BE2C (cell line): ENCODE results near the gene KCNH2.

Experiments used
- DNase-seq: peaks from one replicate; pipeline ENCODE4 v3.0.0-alpha.2; 2020
- H3K27me3 ChIP-seq: fragments of 250-450 bp; sonication (Bioruptor Pico); 2 replicates; pipeline ENCODE4 v1.5.1; 2020; ENCODE audit warnings: mild to moderate bottlenecking
- H3K36me3 ChIP-seq: fragments of 250-450 bp; sonication (Bioruptor Pico); 2 replicates; pipeline ENCODE4 v1.5.1; 2020; ENCODE audit warnings: mild to moderate bottlenecking
- H3K4me1 ChIP-seq: fragments of 250-450 bp; sonication (Bioruptor Pico); 2 replicates; pipeline ENCODE4 v1.5.1; 2020
- H3K4me3 ChIP-seq: 2 replicates; pipeline ENCODE4 v1.5.1; 2011; ENCODE audit warnings: low read depth, low read length
- H3K9me3 ChIP-seq: fragments of 250-450 bp; sonication (Bioruptor Pico); 2 replicates; pipeline ENCODE4 v1.5.1; 2020
- TF ChIP-seq, protein P1 (sequence below): IDR thresholded peaks from 2 replicates; pipeline ENCODE4 v1.5.1; 2012; ENCODE audit warnings: mild to moderate bottlenecking, low read depth, low read length

The KCNH2 gene

DNA sequence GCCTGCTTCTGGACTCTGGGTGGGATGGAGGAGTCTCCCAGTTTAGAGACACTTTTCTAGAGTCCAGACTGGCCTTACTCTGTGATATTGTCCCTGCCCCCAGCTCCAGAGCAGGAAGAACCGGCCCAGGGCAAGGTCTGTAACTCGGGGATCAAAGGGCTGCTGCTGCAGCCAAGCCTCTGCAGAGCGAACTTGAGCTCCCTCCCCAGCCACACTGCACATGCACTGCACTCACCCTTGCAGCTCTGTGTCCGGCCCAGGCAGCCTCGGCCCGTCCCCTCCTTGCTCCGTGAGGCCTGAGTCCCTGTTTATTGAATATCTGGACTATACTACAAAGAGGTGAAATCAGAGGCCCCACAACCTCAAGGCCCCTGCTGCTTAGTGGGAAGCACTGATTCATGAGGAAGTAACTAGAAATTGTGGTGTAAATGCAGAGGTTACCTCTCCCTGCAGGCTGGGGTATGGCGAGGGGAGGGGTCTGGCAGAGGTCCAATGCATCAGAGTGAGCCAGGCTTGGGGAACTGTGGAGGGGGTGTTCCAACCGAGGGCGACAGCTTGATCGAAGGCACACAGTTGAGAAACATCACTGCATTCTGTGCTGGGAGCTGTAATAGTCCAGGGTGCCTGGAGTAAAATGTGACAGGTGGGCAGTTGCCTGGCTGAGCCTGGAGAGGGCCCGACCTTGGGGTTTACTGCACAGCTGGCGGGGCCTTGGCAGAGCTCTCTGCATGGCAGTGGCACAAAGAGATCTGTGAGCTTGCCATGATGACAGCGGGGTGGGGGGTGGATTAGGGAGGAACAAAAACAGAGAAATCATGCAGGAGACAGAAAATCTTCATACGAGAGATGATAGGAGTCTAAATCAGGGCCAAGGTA, 76.7 kb downstream of the KCNH2 start:
- TF ChIP-seq, protein P1, sequence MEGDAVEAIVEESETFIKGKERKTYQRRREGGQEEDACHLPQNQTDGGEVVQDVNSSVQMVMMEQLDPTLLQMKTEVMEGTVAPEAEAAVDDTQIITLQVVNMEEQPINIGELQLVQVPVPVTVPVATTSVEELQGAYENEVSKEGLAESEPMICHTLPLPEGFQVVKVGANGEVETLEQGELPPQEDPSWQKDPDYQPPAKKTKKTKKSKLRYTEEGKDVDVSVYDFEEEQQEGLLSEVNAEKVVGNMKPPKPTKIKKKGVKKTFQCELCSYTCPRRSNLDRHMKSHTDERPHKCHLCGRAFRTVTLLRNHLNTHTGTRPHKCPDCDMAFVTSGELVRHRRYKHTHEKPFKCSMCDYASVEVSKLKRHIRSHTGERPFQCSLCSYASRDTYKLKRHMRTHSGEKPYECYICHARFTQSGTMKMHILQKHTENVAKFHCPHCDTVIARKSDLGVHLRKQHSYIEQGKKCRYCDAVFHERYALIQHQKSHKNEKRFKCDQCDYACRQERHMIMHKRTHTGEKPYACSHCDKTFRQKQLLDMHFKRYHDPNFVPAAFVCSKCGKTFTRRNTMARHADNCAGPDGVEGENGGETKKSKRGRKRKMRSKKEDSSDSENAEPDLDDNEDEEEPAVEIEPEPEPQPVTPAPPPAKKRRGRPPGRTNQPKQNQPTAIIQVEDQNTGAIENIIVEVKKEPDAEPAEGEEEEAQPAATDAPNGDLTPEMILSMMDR, result no peak
- H3K27me3 ChIP-seq, result no peaks in the 10 kb centered on the region
- peaks cover 13% of the 10 kb centered on the region for H3K4me1 ChIP-seq
- no peak overlapping the region for H3K4me3 ChIP-seq
- DNase-seq, result peak; percentile 61
- no peaks in the 10 kb centered on the region for H3K9me3 ChIP-seq
- no peaks in the 10 kb centered on the region for H3K36me3 ChIP-seq

DNA sequence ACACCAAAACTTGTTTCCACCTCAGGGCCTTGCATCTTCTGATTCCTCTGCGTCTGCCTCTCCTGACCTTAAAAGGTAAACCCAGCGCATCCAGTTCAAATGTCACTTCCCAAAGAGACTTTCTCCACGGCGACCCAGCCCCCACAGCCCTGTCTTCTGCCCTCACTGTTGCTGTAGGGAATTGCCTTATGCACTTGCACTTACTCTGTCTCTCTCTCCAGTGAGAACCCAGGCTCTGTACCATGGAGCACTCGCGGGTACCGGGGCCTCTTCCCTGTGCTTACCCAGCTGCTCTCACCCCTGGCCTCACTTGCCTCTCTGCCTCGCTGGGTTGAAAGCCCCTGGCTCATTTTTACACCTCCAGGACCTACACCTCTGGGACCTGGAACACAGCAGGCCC, 77.4 kb downstream of the KCNH2 start:
- Histone ChIP-seq H3K27me3 (no peaks in the 10 kb centered on the region), H3K36me3 (no peaks in the 10 kb centered on the region), H3K4me1 (peaks cover 13% of the 10 kb centered on the region), H3K4me3 (no peak overlapping the region), H3K9me3 (no peaks in the 10 kb centered on the region)
- no peak for DNase-seq
- TF ChIP-seq, protein P1, result no peak

DNA sequence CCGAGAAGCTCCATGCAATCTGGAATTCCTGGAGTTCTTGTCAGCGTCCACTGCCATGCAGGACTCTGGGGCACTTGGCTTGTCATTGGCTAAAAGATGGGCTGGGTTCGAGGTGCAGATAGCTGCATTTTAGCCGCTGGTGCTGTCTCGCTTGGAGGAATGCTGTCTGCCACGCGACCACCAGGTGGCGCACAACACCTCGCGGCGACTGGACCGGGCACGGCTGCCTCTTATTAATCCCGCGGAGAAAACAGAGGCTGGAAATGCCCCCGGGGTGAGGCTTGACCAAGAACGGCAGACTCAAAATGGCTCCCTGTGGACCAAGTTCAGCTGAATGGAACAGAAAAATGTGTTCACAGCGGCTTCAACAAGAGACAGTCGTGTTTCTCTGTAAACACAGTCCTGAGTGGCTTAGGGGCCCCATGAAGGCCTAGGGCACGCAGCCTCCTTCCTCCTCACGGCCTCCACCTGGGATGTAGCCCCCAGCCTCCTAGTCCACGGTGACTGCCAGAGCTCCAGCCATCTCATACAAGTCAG, 79.6 kb downstream of the KCNH2 start:
- TF ChIP-seq, protein P1, result peak; percentile 88
- Histone ChIP-seq H3K4me3 (no peak overlapping the region), H3K4me1 (peaks cover 13% of the 10 kb centered on the region), H3K27me3 (no peaks in the 10 kb centered on the region), H3K9me3 (no peaks in the 10 kb centered on the region), H3K36me3 (no peaks in the 10 kb centered on the region)
- DNase-seq, result peak; percentile 93

DNA sequence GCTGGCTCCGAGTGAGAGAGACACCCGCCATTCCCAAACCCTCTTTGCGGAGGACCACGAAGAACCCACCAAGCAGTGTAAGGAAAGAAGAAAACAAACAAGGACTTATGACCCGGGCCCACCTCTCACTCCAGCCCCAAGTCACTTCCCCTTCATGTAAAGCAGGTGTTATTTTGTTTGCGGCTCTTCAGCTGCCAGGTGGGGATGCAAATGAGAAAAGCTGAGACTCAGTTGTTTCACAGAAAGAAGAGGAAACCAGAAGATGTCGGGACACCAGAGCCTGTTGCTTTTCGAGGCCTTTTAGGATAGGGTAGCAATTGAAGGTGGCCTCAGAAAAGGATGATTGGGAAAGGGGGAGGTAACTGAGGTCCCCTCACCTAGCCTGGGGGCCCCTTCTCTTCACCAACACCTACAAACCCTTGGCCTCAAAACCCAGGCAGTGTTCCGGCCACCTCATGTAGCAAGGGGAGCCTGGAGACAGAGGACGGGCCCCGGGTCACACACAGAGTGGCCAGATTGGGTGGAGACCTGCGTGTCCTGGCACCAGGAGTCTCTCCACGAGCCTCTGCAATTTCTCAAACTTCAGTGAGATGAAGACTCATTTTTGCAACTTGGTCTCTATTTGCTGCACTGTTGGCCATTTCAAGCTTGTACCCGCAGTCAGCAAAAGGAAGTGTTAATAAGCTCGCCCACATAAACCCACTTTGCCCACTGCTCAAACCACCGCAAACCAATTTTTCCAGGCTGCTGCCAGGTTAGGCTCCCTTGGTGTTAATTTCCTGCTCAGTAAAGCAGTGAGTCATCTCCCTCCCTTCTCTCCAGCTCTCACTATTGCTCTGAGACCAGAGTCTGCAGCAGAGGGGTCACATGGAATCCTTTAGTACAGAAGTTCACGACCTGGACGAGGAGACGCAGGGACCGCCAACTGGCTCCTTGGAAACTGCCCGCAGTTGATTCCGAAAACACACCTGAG, 80.3 kb downstream of the KCNH2 start:
- no peaks in the 10 kb centered on the region for H3K9me3 ChIP-seq
- peaks cover 13% of the 10 kb centered on the region for H3K4me1 ChIP-seq
- TF ChIP-seq, protein P1, result no peak
- no peaks in the 10 kb centered on the region for H3K36me3 ChIP-seq
- DNase-seq, result no peak
- no peaks in the 10 kb centered on the region for H3K27me3 ChIP-seq
- H3K4me3 ChIP-seq, result no peak overlapping the region

DNA sequence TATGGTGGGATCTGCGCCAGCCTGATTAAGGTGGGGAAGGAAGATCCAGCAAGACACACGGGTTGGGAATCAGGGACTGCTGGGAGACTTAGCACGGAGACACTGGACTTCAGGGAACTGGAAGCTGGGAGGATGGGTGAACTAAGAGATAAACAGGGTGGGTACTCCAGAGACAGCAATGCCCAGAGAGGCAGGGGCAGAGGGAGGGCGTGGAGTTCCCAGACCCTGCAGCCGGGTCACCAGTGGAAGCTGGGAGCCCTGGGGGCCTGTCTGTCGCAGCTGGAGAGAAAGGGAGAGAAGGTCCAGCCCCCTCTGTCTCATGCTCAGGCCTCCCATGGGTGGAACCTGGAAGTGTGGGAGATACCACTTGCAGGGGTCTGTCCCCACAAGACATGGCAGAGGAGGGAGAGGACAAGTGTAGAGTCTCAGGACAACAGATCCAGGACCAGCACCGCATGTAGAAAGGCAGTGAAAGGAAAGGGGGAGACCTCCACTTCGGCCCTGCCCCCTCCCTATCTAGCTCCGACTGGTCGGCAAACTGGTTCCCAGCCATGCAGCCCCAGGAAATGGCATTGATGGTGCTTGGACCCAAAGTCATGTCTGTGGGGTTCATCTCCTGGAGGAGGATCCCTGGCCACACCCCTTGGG, 81.4 kb downstream of the KCNH2 start:
- no peaks in the 10 kb centered on the region for H3K36me3 ChIP-seq
- TF ChIP-seq, protein P1, result no peak
- peaks cover 9% of the 10 kb centered on the region for H3K4me1 ChIP-seq
- no peak overlapping the region for H3K4me3 ChIP-seq
- H3K27me3 ChIP-seq, result no peaks in the 10 kb centered on the region
- H3K9me3 ChIP-seq, result no peaks in the 10 kb centered on the region
- no peak for DNase-seq
